GM18498 (cell line): Measurements from ENCODE around the gene GZMM.

Source experiments
- ATAC-seq: cut with Tn5 transposase; IDR thresholded peaks from one replicate; pipeline ENCODE4 v1.9.1; 2021; ENCODE audit warnings: mild to moderate bottlenecking, moderate library complexity; ENCODE audit not compliant: unreplicated experiment

Gene GZMM

DNA sequence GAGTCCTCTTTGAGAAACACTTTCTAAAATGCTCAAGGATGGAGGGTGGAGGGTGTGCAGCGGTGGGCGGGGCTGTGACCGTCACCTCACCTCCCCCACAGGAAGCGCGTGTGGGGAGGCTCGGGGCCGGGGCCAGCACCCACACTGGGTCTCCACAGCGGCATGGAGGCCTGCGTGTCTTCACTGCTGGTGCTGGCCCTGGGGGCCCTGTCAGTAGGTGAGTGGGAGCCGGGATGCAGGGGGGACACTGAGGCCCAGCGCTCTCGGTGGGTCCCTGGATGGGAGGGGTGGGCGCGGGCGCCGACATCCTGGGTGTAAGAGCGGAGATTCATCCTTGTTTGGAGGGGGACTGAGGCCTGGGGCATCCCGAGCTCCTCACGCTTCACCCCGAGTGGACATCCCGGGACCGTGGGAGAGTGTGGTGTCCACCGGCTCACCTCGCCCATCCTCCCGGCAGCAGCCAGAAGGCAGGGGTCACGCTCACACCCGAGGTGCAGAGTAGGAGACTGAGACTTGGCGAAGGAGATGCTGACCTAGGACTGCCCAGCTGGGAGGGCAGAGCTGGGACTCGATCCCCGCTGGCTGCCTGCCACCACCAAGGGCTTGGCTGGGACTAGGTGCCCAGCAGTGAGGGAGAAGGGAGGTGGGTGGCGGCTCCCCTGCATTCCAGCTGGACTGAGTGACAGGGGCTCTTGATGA is at the start of gene GZMM:
TSS of gene GZMM (plus strand) at position 144 of the 699 bp plus-strand sequence. CDS start at position 163, 19 bp downstream.
- no peak for ATAC-seq

- no peak for ATAC-seq
Observed at GRCh38 chr19:494171-495080, 49.4 kb upstream of the GZMM start.

DNA sequence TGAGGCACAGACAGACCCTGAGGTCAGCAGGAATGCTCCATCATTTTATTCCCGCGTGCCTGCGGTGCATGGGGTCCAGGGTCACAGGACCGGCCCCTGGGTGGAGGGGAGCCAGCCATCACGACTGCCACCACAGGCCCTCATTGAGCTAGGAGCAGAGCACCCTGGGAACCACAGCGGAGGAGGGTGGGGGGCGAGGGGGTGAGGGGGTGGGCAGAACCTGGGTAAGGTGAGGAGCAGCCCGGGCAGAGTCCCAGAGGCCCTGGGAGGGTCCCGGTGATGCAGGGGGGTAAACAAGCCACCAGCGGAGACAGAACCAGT is 48.8 kb upstream of the GZMM start:
- no peak for ATAC-seq

DNA sequence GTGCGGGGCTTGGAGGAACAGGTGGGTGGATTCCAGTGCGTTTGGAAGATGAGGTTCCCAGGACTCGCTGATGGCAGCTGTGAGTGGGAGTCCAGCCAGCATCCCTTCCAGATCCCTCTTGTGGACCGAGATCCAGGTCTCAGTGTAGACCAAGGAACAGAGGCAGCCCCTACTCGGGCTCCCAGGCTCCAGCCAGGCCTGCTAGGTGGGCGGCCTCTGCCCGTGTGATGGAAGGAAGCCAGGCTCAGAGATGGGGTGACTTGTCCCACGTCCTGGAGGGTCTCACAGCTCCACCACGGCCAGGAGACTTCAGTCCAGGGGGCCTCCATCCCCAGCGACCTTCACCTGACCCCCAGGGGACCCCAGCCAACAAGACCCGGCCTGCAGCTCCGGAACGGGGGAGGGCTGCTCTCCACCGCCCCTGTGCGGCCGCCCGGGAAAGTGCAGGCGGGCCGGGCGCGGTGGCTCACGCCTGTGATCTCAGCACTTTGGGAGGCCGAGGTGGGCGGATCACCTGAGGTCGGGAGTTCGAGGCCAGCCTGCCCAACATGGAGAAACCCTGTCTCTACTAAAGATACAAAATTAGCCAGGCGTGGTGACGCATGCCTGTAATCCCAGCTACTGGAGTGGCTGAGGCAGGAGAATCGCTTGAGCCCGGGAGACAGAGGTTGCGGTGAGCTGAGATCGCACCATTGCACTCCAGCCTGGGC is 48.3 kb upstream of the GZMM start:
- no peak for ATAC-seq

- no peak for ATAC-seq
Observed at GRCh38 chr19:496112-496665, 47.7 kb upstream of the GZMM start, which contains the start of gene MADCAM1. MADCAM1 (plus strand) TSS chr19:496486; CDS start chr19:496500, 14 bp downstream.

DNA sequence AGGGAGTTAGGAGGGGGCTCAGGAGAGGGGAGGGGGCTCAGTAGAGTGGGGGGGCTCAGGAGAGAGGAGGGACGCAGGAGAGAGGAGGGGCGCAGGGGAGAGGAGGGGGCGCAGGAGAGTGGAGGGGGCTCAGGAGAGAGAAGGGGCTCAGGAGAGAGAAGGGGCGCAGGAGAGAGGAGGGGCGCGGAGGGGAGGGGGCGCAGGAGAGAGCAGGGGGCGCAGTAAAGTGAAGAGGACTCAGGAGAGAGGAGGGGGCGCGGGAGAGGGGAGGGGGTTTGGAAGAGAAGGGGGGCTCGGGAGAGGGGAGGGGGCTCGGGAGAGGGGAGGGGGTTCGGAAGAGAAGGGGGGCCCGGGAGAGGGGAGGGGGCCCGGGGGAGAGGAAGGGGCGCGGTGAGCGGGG is 46.9 kb upstream of the GZMM start:
- ATAC-seq = no peak

DNA sequence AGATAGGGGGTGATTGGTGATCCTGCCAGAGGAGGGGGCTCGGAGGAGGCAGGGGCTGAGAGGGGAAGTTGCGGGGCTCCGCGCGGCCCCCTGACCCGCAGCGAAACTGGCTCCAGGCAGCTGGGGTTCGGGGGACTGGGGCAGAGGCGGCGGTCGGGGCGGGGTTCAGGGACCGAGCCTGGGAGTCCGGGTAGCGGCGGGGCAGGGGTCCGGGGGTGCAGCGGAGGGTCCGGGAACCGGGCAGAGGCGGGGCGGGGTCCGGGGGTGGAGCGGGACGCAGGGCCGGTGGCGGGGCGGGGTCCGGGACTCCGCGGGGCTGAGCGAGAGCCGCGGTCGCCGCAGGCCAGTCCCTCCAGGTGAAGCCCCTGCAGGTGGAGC is 46.4 kb upstream of the GZMM start:
- no peak for ATAC-seq

DNA sequence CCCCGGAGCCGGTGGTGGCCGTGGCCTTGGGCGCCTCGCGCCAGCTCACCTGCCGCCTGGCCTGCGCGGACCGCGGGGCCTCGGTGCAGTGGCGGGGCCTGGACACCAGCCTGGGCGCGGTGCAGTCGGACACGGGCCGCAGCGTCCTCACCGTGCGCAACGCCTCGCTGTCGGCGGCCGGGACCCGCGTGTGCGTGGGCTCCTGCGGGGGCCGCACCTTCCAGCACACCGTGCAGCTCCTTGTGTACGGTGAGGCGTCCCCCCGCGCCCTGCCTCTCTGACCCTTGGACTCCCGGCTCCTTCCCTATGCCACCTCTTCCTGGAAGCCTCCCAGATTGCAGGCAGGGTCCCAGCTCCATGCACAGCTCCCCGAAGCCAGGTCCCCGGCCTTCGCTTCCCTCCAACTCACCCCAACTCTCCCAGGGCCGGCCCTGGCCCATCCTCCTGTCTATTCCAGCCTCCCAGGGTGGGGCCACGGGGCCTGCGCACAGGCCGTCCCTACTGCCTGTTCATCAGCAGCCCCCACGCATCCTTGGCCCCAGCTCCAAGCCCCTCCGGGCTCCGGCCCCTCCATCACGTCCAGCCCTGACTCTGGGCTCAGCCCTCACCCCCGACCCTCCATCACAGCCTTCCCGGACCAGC is 45.9 kb upstream of the GZMM start:
- no peak for ATAC-seq

GRCh38 chr19:498511-498891 is 45.4 kb upstream of the GZMM start:
- no peak for ATAC-seq

DNA sequence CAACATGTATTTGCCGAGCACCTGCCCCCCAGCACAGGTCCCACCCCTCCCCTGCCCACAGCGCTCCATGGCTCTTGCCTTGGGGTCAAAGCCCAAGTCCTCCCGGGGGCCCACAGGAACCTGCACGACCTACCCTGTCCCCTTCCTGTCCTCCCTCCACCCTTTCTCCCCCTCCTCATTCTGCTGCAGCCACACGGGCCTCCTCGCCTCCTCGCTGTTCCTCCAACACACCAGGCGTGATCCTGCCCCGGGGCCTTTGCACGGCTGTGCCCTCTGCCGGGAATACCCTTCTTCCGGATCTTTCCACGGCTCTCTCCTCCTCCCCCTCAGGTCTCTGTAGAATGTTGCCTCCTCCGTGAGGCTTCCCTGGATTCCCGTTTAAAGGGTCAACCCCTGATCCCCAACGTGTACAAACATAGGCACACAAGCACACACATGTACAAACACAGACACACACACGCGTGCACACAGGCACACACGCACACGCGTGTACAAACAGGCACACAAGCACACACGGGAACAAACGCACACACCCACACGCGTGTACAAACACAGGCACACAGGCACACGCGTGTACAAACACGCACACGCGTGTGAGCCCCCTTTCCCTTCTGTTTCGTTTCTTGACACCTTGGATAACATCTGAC is 44.8 kb upstream of the GZMM start:
- ATAC-seq = no peak

DNA sequence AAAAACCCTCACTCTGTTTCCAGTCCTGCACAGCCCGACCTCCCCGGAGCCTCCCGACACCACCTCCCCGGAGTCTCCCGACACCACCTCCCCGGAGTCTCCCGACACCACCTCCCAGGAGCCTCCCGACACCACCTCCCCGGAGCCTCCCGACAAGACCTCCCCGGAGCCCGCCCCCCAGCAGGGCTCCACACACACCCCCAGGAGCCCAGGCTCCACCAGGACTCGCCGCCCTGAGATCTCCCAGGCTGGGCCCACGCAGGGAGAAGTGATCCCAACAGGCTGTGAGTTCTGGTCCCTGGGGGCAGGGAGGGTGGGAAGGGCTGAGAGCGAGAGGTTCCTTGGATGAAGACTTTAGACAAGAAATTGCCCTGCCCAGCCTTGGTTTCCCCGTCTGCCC is 42.2 kb upstream of the GZMM start:
- no peak for ATAC-seq

DNA sequence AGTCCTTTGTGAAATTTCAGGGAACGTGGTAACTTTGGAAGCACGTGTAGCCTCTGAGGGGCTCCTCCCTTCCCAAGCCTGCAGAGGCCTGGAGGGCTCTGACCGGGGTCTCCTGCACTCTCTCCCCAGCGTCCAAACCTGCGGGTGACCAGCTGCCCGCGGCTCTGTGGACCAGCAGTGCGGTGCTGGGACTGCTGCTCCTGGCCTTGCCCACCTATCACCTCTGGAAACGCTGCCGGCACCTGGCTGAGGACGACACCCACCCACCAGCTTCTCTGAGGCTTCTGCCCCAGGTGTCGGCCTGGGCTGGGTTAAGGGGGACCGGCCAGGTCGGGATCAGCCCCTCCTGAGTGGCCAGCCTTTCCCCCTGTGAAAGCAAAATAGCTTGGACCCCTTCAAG is 39.2 kb upstream of the GZMM start:
- no peak for ATAC-seq

DNA sequence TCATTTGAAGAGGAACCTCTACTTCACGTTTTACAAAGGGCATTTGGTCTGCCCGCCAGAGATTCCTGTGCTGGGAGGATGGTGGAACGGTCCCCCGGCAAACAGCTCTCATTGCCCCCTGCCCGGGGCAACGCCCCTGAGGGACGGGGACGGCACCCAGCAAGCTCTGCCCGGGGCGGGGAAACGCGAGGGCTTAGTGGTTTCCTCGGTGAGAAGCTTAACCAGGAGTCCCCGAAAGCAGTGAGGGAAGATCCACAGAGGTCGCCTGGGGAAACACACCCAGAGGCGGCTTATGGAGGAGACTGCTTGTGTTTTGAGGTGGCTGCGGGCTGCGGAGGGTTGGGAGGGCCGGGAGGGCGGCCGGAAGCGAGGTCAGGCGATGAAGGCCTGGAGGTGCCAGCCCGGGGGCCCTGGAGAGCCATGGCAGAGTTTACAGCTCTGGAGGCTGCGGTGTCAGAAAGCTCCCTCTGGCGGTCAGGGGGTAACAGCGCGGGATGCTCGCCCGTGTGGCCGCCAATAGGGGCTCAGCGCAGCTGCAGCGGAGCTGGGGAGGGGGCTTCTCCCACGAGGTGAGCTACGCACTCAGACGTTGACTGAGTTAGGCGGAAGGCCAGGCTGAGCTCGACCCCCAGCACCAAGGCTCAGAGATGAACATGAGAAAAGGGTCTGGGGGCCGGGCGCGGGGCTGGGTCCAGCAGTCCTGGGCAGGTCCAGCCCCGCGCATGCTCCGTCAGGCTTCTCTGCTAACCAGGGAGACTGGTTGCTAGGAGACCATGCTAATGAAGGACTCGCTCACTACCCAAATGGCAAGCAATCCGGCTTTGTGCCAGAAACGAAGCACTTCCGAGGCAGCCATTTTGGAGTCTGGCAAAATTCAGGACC is 37.2 kb upstream of the GZMM start:
- peak; percentile 72 for ATAC-seq

- peak; percentile 67 for ATAC-seq
Observed at GRCh38 chr19:507286-508203, 36.3 kb upstream of the GZMM start, which contains the start of gene TPGS1. TPGS1 (plus strand) TSS chr19:507497; CDS start chr19:507507, 10 bp downstream.

DNA sequence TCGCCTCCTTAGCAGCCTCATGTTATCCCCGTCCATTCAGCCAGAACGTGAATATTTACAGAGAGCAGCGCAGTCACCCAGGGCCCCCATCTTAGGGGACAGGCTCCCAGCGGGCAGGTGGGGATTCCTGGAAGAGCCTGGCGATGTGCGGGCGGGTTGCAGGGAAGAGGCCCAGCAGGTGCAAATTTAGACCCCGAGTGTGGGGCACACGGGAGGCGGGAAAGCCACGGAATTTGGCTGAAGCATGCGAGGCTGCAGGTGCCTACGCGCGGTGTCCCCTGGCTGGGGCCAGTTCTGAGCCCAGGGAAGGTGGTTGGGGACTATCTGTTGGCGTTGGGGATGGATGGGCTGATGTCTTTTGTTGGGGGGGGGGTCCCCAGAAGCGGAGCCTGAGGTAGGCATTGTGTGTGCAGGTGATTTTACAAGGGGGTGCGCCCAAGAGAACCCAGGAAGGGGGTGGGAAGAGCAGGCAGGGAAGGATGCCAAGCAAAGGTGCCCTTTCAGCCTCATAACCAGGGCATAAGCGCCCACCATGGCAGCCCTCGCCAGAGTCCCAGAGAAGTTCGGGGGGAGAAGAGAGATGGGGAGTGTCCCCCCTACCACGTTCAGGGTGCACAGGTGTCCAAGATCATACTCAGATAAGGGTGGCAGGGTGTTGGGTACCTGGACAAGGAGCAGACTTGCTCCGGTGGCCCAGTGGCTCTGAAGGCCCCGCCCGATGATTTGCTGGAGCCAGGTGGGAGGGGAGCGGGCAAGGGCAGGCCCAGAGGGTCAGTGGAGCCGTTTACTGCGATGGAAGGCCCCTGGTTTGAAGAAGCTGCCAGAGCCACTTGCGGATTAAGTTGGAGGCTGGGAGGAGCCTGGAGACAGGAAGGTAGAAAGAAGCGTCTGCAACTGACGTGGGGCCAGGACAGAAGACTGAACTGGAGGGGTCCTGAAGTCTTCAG is 35.4 kb upstream of the GZMM start:
- no peak for ATAC-seq

DNA sequence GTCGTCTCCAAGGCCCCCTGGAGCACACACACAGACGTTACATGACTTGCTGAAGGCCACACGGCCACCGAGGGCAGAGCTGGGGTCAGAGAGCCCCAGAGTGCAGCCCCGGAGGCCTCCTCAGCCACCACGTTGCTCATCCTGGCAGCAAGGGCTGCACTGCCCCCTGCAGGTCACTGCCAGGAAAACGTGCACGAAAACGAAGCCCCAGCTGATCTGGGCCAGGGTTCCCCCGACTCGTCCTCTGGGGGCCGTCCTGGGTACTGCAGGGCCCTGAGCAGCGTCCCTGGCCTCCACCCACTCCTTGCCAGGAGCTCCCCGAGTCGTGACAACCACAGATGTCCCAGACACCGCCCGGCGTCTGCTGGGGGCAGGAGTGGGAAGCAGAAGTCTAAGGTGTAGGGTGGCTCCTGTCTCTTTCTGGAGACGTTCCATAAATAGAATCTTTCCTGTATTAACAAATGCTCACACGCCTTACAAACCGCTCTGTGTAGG is 33.2 kb upstream of the GZMM start:
- ATAC-seq = peak; percentile 29
